Right cardiac atrium (tissue), 5 donors: ENCODE results near the gene FAHD2B. TPM values are rescaled to one million over a fixed set of nuclear protein-coding genes. Genes with fewer than 3 reads are reported as not detected.
"Not testable (repeated sequence)": the region's sequence is repeated elsewhere in the genome, so short reads cannot be mapped to it uniquely, and the experiment has no call there.

ENCODE experiments used
- ATAC-seq, 2 donors: fragments of 200-7000 bp; cut with Tn5 transposase; one replicate each; pipeline versions ENCODE4 v1.8.0 to v1.9.1; 2020; ENCODE audit warnings: moderate library complexity in 2 of 2, mild to moderate bottlenecking in 1 of 2
- DNase-seq, 3 donors: peaks; one replicate each; pipeline ENCODE4 v3.0.0-alpha.2; 2020
- H3K27ac ChIP-seq: one replicate; pipeline ENCODE4 v1.5.1; 2013; ENCODE audit warnings: mild to moderate bottlenecking, low read length, control low read depth, moderate library complexity
- H3K27me3 ChIP-seq: one replicate; pipeline ENCODE4 v1.6.1; 2013; ENCODE audit not compliant: control insufficient read depth, insufficient read depth
- H3K4me1 ChIP-seq: one replicate; pipeline ENCODE4 v1.6.1; 2013; ENCODE audit warnings: low read length; ENCODE audit not compliant: control insufficient read depth, insufficient read depth
- H3K4me3 ChIP-seq: one replicate; pipeline ENCODE4 v1.5.1; 2013; ENCODE audit warnings: low read length, control low read depth
- H3K9me3 ChIP-seq: one replicate; pipeline ENCODE4 v1.6.1; 2013; ENCODE audit warnings: low read length; ENCODE audit not compliant: control insufficient read depth
- WGBS: extraction: QIAGEN DNeasy Blood & Tissue Kit; methylation state at CpG from one replicate; pipeline ENCODE4 v1.1.7; 2013; 5-methylcytosine and 5-hydroxymethylcytosine counted together
- intact Hi-C, 4 donors: fragments of 100-400 bp; cut with DNase I; formaldehyde crosslinking; loops; one replicate each; pipeline versions ENCODE4 v1.11.0 to v1.14.0; 2022 to 2023
- polyA plus RNA-seq: library from polyadenylated mRNA; stranded (reverse); fragments of 200-250 nt; gene quantifications from one replicate; pipeline ENCODE4 v1.2.3, GENCODE V29; 2013
- total RNA-seq, 4 donors: library from RNA; stranded (reverse); fragmentation: NEBNext Ultra II Directional; extraction: Animal tissue kit (Norgen Biotek cat#: 25700); gene quantifications; one replicate each; pipeline ENCODE4 v1.2.1, GENCODE V29; 2021
- donor health status: healthy with polysubstance abuse.
- donor health status: DM: no; HTN: yes; CAD: no.
- donor health status: DM: no; HTN: no; CAD: no.
- donor health status: DM: no; HTN: yes; CAD: no; lungs with severe emphysema.
- donor health status: DM: yes; HTN: yes; CAD: no.

FAHD2B gene
- total and polyA plus RNA-seq, 5 donors = 18.4 to 37.0 (median 26.6) TPM

DNA sequence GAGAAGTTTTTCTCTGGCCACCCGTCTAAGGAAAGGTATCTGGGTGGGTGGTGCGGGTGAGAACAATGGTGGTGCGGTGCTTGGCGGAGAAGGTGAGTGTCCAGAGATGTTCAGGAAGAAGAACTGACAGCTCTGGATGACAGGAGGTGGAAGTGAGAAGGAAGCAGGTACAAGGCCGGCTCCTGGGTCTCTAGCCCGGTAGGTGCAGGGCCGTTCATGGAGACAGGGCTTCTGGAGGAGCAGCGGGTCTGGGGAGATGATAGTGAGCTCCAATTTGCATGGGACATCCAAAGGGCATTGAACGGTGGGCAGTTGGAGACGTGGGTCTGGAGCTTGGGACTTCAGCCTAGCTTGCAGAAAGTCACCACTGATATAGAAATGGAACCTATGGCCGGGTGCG is 979 bp upstream of the FAHD2B start:
- Histone ChIP-seq H3K27ac (no peak overlapping the region), H3K4me3 (no peak overlapping the region), H3K27me3 (no peaks in the 10 kb centered on the region), H3K4me1 (no peaks in the 10 kb centered on the region), H3K9me3 (no peaks in the 10 kb centered on the region)
- DNase-seq (peak in 1 of 3 donors; percentile 38), ATAC-seq (no peak)
- 79% methylated on average over 12 of the region's 12 CpGs for WGBS
- intact Hi-C loops = no loop called here

DNA sequence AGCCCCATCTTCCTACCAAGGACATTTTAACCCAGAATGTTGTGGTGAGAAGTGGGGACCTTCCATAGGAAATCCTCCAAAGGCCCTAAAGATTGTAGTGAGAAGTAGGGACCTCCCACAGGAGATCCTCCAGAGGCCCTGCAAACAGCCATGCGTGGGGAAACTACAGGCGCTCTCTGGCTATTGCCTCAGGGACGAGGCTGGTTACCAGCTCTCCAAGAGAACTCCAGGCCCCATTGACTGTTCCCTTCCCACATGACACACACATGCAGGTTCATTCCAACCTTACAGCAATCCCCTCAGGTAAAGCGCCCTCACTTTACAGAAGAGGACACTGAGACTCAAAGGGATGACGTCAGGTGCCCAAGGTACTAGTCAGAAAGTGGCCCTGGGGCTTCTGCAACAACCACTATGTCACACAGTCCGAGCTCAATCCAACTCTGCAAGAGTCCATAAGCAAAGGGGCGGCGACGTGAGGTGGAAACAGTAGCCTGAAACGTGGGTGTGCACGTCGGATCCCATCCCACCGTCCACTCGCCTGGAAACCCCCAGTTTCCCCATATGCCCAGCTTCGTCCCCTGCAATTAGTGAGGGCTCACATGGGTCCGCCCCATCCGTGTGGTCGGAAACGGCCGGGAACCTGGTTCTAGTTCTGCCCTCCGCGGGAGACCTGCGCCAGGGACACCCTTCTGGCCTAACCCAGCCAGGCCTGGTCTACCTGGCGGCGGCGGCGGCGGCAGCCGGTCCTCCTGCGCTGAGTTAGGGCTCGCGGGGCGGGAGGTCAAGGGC is 505 bp downstream of the FAHD2B start:
- H3K27me3 ChIP-seq = not testable (repeated sequence)

DNA sequence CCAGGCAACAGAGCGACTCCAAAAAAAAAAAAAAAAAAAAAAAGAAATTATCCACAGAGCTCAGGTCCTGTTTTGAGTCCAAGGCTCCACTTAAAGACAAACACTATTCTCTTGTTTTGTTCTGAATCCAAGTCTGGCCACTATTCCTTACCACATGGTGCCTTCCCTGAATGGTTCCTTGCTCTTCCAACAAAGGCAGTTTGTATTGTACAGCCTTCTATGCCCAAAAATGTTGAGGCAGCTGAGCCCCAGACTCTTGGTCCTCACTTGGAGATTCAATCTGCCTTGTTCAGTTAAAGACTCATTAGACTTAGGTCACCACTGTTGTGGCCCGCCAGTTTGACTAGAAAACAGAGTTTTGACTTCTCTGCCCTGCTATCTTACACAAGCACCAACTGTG is 1.7 kb downstream of the FAHD2B start:
- H3K4me1 ChIP-seq, H3K4me3 ChIP-seq, H3K27me3 ChIP-seq, intact Hi-C loops, H3K9me3 ChIP-seq, H3K27ac ChIP-seq, ATAC-seq, DNase-seq: not testable (repeated sequence)
- WGBS = 94% methylated on average over 2 of the region's 2 CpGs

More for the DNA sequence above, 505 bp downstream of the FAHD2B start:
- intact Hi-C loops, H3K27ac ChIP-seq, H3K9me3 ChIP-seq, H3K4me1 ChIP-seq: not testable (repeated sequence)
- peak; percentile 7 to 13 for ATAC-seq
- WGBS = 74% methylated on average over 4 of the region's 33 CpGs
- H3K4me3 ChIP-seq = peak overlapping the region; percentile 39
- DNase-seq = peak in 1 of 3 donors; percentile 19

DNA sequence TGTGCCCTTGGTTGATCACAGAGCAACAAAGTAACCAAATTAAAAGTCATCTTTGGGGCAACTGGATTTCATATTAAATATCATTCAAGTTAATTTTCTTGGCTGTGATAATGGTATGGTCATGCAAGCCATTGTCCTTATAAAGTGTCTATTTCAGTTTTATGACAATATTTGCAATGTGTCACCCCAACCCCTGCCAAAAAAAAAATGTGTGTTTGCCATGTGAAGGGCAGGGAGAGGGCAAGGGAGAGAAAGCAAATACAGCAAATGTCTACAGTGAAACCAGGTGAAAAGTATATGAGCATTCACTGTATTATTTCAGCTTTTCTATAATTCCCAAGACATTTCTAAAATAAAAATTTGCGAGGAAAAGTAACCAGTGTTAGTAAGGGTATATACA is 6.0 kb downstream of the FAHD2B start:
- DNase-seq, H3K9me3 ChIP-seq, H3K27me3 ChIP-seq, H3K4me1 ChIP-seq, H3K27ac ChIP-seq, H3K4me3 ChIP-seq, ATAC-seq, intact Hi-C loops: not testable (repeated sequence)
- 100% methylated on average over 1 of the region's 1 CpG for WGBS

- H3K4me3 ChIP-seq, H3K27me3 ChIP-seq, DNase-seq, H3K27ac ChIP-seq, intact Hi-C loops, H3K4me1 ChIP-seq, H3K9me3 ChIP-seq: not testable (repeated sequence)
- peak in 1 of 2 donors; percentile 36 for ATAC-seq
- 78% methylated on average over 2 of the region's 7 CpGs for WGBS
Measured at GRCh38 chr2:97085093-97085492, 9.6 kb downstream of the FAHD2B start.

DNA sequence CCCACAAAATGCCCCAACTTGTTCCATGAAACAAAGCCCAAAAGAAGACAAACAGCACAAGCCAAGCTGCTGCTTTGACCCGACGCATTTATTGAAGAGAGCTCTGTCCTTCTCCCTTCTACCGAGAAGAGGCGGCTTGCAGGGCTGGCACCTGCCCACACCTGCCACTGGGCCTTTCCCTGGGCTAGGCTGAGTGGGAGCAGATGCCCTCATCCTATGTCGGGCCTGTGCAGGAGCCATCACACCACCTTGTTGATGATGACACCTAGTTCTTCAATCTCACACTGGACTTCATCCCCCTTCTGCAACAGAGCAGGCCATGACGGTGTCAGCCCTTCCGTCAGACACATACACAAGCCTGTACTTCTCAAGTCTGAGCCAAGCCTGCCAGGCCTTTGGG is 11.2 kb downstream of the FAHD2B start:
- DNase-seq, ATAC-seq, H3K9me3 ChIP-seq, H3K27me3 ChIP-seq, intact Hi-C loops, H3K4me3 ChIP-seq, H3K4me1 ChIP-seq, H3K27ac ChIP-seq: not testable (repeated sequence)
- 92% methylated on average over 7 of the region's 7 CpGs for WGBS

- H3K27me3 ChIP-seq, DNase-seq, H3K27ac ChIP-seq, H3K4me3 ChIP-seq, ATAC-seq, H3K9me3 ChIP-seq, H3K4me1 ChIP-seq, intact Hi-C loops: not testable (repeated sequence)
- WGBS = 47% methylated on average over 4 of the region's 9 CpGs
Measured at GRCh38 chr2:97082206-97082605, 12.5 kb downstream of the FAHD2B start.

- DNase-seq, H3K4me1 ChIP-seq, H3K4me3 ChIP-seq, intact Hi-C loops, H3K9me3 ChIP-seq, H3K27ac ChIP-seq, H3K27me3 ChIP-seq, ATAC-seq: not testable (repeated sequence)
- 76% methylated on average over 7 of the region's 10 CpGs for WGBS
Measured at GRCh38 chr2:97080855-97081254, 13.8 kb downstream of the FAHD2B start.

DNA sequence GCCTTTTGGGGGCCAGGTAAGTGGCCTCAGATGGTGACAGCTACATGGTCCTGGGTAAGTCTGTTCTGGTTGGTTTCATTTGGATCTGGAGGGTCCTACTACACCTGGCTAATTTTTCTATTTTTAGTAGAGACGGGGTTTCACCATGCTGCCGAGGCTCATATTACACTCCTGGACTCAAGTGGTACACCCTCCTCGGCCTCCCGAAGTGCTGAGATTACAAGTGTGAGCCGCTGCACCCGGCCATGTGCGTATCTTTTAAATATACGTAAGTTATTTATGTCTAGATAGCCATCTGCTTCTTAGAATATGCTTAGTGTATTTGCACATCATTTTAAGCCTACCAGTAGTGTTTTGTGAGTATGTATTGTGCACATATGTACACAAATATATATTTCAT is 17.5 kb downstream of the FAHD2B start:
- H3K4me1 ChIP-seq, H3K27me3 ChIP-seq, H3K4me3 ChIP-seq, H3K9me3 ChIP-seq, intact Hi-C loops, H3K27ac ChIP-seq, DNase-seq: not testable (repeated sequence)
- ATAC-seq = peak in 1 of 2 donors; percentile 19
- 65% methylated on average over 8 of the region's 8 CpGs for WGBS

DNA sequence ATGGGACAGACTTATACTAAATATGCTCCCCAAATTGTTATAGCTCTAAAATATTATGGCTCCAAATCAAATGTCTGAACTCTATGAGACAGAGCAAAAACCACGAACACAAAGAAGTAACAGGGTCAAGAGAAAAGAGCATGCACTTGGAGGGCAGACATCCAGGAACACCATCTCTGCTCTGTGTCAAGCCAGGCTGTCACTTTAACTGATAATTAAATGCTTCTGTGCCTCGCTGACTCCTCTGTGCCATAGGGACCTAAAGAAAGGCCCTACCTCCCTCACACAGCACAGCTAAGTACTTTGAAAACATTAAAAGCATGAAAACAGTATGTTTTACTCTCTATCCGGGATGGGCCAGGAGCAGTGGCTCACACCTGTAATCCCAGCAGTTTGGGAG is 23.8 kb downstream of the FAHD2B start:
- H3K9me3 ChIP-seq, H3K4me3 ChIP-seq, DNase-seq, H3K4me1 ChIP-seq, intact Hi-C loops, H3K27me3 ChIP-seq, H3K27ac ChIP-seq, ATAC-seq: not testable (repeated sequence)
- 45% methylated on average over 3 of the region's 3 CpGs for WGBS

DNA sequence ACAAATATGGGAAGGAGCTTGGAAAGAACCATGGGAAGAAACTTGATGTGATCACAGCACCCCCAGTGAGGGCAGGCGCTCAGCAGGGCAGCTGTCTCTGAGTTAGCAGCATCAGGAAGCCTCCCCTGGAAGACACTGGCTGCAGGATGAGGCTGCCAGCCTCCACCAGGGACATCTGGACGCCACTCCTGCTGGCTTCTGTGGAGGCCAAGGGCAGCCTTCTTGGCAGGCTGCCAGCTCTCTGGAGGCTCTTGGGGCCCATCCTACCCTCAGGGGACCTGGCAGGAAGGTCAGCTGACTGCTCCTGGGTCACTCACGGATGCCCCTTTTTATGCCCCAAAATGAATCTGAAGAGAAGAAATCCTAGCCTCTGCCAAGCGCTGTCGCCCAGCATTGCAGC is 26.0 kb downstream of the FAHD2B start:
- H3K4me3 ChIP-seq, H3K27me3 ChIP-seq, H3K4me1 ChIP-seq, intact Hi-C loops, DNase-seq, ATAC-seq, H3K27ac ChIP-seq, H3K9me3 ChIP-seq: not testable (repeated sequence)
- whole genome bisulfite sequencing = 67% methylated on average over 5 of the region's 5 CpGs
